H1 (cell line): Measurements from ENCODE around the gene CHD5. TPM values are rescaled to one million over a fixed set of nuclear protein-coding genes. Genes with fewer than 3 reads are reported as not detected.

Experiments
- CHD1 ChIP-seq: IDR thresholded peaks from 2 replicates; pipeline ENCODE4 v1.6.1; 2012; ENCODE audit warnings: low read depth, low read length, improper control_type of control experiment
- CHD7 ChIP-seq: fragments of 300-600 bp; sonication (generic); IDR thresholded peaks from 2 replicates; pipeline ENCODE4 v1.7.1; 2012; ENCODE audit warnings: low read length, moderate library complexity, mild to moderate bottlenecking, inconsistent platforms; ENCODE audit not compliant: insufficient replicate concordance
- EGR1 ChIP-seq: IDR thresholded peaks from 2 replicates; pipeline ENCODE4 v1.6.1; 2011; ENCODE audit warnings: low read depth, low read length, borderline replicate concordance
- SP2 ChIP-seq: IDR thresholded peaks from 2 replicates; pipeline ENCODE4 v1.6.1; 2012; ENCODE audit warnings: mild to moderate bottlenecking, low read length, inconsistent platforms
- polyA plus RNA-seq, 7 experiments: library from polyadenylated mRNA; depleted of rRNA in 3 of 7; stranded (reverse) in 5 of 7; unstranded in 2 of 7; fragments of >200 nt in 5 of 7; fragments of 200-250 nt in 2 of 7; gene quantifications; 1 replicate in 5 of 7; 2 replicates in 1 of 7; 4 replicates in 1 of 7; pipeline versions ENCODE4 v1.2.1 to v1.2.3, GENCODE V29; 2011 to 2013; ENCODE audit warnings: missing spikeins in 2 of 7, mixed read lengths in 2 of 7
- total RNA-seq: library from RNA; stranded (reverse); fragmentation: NEBNext Ultra II Directional; extraction: Animal tissue kit (Norgen Biotek cat#: 25700); gene quantifications from 2 replicates; pipeline ENCODE4 v1.2.1, GENCODE V29; 2021

Gene CHD5
- total and polyA plus RNA-seq, 2 of the 8 experiments (the other 6 are each of a cell fraction or from before 2014, with no cell fraction given), result 0.42 to 1.8 TPM

- no peak for TF ChIP-seq CHD7
- no peak for TF ChIP-seq EGR1
- no peak for TF ChIP-seq CHD1
- TF ChIP-seq SP2, result no peak
Measured at GRCh38 chr1:6098303-6099215, 81.6 kb downstream of the CHD5 start (continued).
